Endothelial cell of umbilical vein (primary cell): ENCODE measurements around the gene CNIH2.

Source experiments
- CTCF ChIP-seq, 2 donors: IDR thresholded peaks; 1 replicate in 1 of 2; 2 replicates in 1 of 2; pipeline ENCODE4 v1.5.1; 2011; ENCODE audit warnings: low read length in 2 of 2, mild to moderate bottlenecking in 2 of 2, moderate library complexity in 2 of 2, control low read depth in 1 of 2, inconsistent platforms in 1 of 2, low read depth in 1 of 2; ENCODE audit not compliant: insufficient read depth in 1 of 2; ENCODE audit errors: extremely low read depth in 1 of 2
- EZH2 ChIP-seq: IDR thresholded peaks from 2 replicates; pipeline ENCODE4 v1.6.1; 2012; ENCODE audit warnings: borderline replicate concordance, low read depth, mild to moderate bottlenecking, moderate library complexity, low read length, inconsistent platforms; ENCODE audit not compliant: severe bottlenecking
- MYC ChIP-seq: IDR thresholded peaks from one replicate; pipeline ENCODE4 v1.6.1; 2011; ENCODE audit warnings: mild to moderate bottlenecking, low read depth, low read length
- POLR2A ChIP-seq: IDR thresholded peaks from 2 replicates; pipeline ENCODE4 v1.6.1; 2012; ENCODE audit warnings: low read depth, mild to moderate bottlenecking, control low read depth, low read length
- POLR2AphosphoS5 ChIP-seq: IDR thresholded peaks from 2 replicates; pipeline ENCODE4 v1.6.1; 2012; ENCODE audit warnings: low read depth, mild to moderate bottlenecking, control low read depth, low read length, moderate library complexity; ENCODE audit not compliant: insufficient read depth
- TF ChIP-seq, protein P1 (sequence below): IDR thresholded peaks from 2 replicates; pipeline ENCODE4 v1.6.1; 2011; ENCODE audit not compliant: insufficient read depth, insufficient read length

DNA sequence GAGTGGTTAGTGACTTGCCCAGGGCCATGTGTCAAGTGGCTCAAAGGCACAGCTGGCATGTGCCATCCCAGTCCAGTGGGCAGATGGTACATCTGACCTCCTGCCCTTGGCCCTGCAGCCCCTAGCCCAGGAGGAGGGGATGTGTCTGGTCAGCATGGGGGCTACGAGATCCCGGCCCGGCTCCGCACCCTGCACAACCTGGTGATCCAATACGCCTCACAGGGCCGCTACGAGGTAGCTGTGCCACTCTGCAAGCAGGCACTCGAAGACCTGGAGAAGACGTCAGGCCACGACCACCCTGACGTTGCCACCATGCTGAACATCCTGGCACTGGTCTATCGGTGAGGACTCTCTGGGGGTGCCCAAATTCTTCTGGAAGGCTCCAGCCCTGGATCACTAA, 15.3 kb upstream of the CNIH2 start:
- TF ChIP-seq MYC = no peak
- TF ChIP-seq, protein P1, sequence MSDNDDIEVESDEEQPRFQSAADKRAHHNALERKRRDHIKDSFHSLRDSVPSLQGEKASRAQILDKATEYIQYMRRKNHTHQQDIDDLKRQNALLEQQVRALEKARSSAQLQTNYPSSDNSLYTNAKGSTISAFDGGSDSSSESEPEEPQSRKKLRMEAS = no peak
- TF ChIP-seq CTCF (IDR thresholded peaks at IDR 0.05; ENCODE audit: extremely low read depth in 1 of 2, insufficient read depth in 1 of 2, low read depth in 1 of 2, low read length in 2 of 2) = no peak
- TF ChIP-seq POLR2AphosphoS5 = no peak
- TF ChIP-seq POLR2A = no peak
- no peak for TF ChIP-seq EZH2
